GM13976 (cell line): ENCODE measurements around the gene FBLN2.
A peak's percentile ranks its signal among the peaks of the same experiment; 100 is the strongest.

Experiments used
- DNase-seq: peaks from one replicate; pipeline ENCODE4 v3.0.0; 2012; ENCODE audit warnings: low spot score
- CTCF ChIP-seq: IDR thresholded peaks from 2 replicates; pipeline ENCODE4 v1.5.1; 2012; ENCODE audit warnings: borderline replicate concordance, mild to moderate bottlenecking; ENCODE audit not compliant: insufficient read depth; ENCODE audit errors: extremely low read depth, missing control alignments, control extremely low read depth
- in situ Hi-C: fragments of 300-500 bp; cut with MboI; formaldehyde crosslinking; loops from one replicate; pipeline ENCODE4 v1.12.0; 2022; ENCODE audit warnings: low sequenced_read_pairs, mixed read lengths, inconsistent platforms; ENCODE audit not compliant: unreplicated experiment

The FBLN2 gene

GRCh38 chr3:13647298-13648059 is 98.6 kb downstream of the FBLN2 start:
- DNase-seq = no peak
- in situ Hi-C loops = loop anchor here (5.0 kb wide), 1 partner anchor 145 kb away; no protein-coding TSS in a partner anchor
- no peak for TF ChIP-seq CTCF

GRCh38 chr3:13648060-13649001 is 99.4 kb downstream of the FBLN2 start:
- in situ Hi-C loops = loop anchor here (5.0 kb wide), 1 partner anchor 146 kb away; no protein-coding TSS in a partner anchor
- DNase-seq = peak; percentile 90

GRCh38 chr3:13650210-13651056 is 101.5 kb downstream of the FBLN2 start:
- TF ChIP-seq CTCF = peak; percentile 100
- DNase-seq = peak; percentile 91
- in situ Hi-C loops = loop anchor here (10.0 kb wide), 1 partner anchor 234 kb away; the partner anchor contains the start of gene WNT7A

More at GRCh38 chr3:13648060-13649001, 99.4 kb downstream of the FBLN2 start:
- TF ChIP-seq CTCF = peak; percentile 91

GRCh38 chr3:13651057-13651400 is 102.1 kb downstream of the FBLN2 start:
- in situ Hi-C loops = loop anchor here (10.0 kb wide), 1 partner anchor 234 kb away; the partner anchor contains the start of gene WNT7A
- no peak for TF ChIP-seq CTCF
- DNase-seq = no peak

GRCh38 chr3:13651775-13652428 is 103.0 kb downstream of the FBLN2 start:
- in situ Hi-C loops = loop anchor here (10.0 kb wide), 1 partner anchor 233 kb away; the partner anchor contains the start of gene WNT7A
- TF ChIP-seq CTCF = no peak
- no peak for DNase-seq
